Measurements from ENCODE around the gene PRKCA.

- no peak for TF ChIP-seq POLR2A (IDR thresholded peaks at IDR 0.05)
- TF ChIP-seq CTCF (IDR thresholded peaks at IDR 0.05), result no peak
- no peak for TF ChIP-seq POLR2AphosphoS5 (IDR thresholded peaks at IDR 0.05)
- TF ChIP-seq EP300 (IDR thresholded peaks at IDR 0.05), result no peak
Measured at GRCh38 chr17:66762276-66762675, 459.9 kb downstream of the PRKCA start.

Data from gastroesophageal sphincter (tissue), 3 donors.